ENCODE results near the gene RASSF1. TPM values are rescaled to one million over a fixed set of nuclear protein-coding genes. Genes with fewer than 3 reads are reported as not detected.

The RASSF1 gene, protein sequence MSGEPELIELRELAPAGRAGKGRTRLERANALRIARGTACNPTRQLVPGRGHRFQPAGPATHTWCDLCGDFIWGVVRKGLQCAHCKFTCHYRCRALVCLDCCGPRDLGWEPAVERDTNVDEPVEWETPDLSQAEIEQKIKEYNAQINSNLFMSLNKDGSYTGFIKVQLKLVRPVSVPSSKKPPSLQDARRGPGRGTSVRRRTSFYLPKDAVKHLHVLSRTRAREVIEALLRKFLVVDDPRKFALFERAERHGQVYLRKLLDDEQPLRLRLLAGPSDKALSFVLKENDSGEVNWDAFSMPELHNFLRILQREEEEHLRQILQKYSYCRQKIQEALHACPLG
- 10 to 100 TPM; 16.7 to 22.7 (median 21.2) TPM for polyA plus RNA-seq (ENCODE audit: insufficient read length in 4 of 4)

DNA sequence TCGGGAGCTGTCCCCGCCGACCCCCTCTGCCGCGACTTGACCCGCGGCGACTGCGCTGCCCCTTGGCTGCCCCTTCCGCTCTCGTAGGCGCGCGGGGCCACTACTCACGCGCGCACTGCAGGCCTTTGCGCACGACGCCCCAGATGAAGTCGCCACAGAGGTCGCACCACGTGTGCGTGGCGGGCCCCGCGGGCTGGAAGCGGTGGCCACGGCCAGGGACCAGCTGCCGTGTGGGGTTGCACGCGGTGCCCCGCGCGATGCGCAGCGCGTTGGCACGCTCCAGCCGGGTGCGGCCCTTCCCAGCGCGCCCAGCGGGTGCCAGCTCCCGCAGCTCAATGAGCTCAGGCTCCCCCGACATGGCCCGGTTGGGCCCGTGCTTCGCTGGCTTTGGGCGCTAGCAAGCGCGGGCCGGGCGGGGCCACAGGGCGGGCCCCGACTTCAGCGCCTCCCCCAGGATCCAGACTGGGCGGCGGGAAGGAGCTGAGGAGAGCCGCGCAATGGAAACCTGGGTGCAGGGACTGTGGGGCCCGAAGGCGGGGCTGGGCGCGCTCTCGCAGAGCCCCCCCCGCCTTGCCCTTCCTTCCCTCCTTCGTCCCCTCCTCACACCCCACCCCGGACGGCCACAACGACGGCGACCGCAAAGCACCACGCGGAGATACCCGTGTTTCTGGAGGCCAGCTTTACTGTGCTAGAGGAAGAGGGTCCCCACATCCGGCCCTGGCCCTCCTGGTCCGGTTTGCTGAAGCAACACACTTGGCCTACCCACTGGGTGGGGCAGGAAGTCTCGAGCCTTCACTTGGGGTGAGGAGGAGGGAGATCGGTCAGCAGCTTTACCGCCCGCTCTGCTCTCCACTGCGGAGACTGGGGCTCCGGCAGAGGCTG lies at the start of gene RASSF1:
Gene RASSF1, minus strand, starts transcription at position 389 of the 882 bp plus-strand sequence. Its CDS starts 31 bp downstream, at position 358.
- no peak for DNase-seq (ENCODE audit: low read depth in 4 of 4, low spot score in 2 of 4)

DNA sequence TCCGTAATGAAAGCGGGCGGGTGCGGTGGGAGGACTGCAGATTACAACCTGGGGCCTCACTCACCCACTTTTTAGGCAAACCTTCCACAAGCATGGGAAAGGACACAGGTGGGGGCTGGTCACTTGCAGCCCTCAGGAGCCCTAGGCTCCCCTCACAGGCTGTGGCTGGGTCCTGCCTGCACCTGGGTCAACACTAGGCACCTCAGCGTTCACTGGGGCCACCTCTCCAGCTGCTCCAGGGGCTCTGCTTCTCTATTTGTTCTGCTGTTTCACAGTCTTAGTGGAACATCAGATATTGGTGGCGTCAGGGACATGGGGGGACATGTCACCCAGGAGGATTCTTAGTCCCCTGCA lies 48.8 kb upstream of the RASSF1 start:
- no peak for DNase-seq (ENCODE audit: low read depth in 4 of 4, low spot score in 2 of 4)

DNA sequence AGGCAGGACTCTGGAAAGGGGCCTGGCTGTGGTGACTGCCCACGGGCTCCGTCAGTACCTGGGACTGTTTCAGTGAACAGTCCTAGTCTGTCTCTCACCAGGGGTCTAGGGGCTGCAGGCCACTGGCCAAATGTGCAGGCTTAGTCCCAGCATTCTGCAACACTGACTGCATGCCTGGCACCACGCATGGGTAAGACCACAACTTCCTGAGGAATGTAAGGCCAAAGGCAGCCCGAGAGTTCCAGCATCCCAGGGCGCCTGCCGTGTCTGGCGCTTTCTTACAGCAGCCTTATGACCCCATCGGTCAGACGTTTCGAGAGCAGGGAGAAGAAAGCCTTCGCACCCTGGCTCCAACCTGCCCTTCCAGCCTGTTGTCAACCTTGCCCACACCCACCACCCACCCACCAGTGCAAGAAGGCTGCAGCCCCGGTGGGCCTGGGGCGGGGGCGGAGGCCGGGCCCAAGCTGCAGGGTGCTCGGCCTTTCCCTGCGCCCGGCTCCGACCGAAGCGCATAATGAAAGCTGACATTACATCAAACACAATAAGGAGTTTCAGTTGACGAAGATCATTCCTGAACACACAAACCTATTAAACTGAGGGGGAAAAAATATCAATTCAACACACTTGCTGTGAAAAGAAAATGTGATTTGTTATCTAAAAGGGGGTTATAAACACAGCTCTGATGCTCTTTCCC lies 48.2 kb upstream of the RASSF1 start:
- no peak for DNase-seq (ENCODE audit: low read depth in 4 of 4, low spot score in 2 of 4)

DNA sequence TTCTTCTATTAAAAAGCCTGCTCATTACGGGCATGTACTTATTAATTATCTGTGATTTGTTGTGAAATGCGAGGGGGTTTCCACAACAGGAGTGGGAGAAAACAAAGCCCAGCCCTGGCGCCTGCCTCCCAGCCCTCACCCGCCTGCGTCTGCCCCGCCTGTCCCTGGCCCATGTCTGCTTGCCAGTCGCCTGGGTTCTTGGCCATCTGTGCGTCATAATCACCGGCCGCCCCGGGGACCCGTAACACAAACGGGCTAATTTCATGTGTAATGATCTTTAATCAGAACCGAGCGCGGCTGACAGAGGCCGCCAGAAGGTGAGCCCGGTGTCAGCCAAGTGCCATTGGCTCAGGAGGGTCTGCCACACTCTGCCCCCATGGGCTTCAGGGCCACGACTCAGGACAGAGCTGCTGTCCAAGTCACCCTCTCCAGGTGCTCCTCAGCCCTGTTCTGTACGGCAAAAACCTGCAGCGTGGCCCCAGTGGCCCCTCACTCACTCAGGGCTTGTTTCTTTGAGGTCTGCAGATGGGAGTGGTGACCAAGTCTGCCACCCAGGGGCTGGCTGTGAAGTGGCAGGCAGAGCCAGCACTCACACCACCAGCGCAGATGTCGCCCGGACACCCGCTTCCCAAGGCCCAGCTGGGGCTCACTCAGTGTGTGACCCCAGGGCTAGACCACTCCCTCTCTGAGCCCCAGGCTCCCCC lies 47.5 kb upstream of the RASSF1 start:
- no peak for DNase-seq (ENCODE audit: low read depth in 4 of 4, low spot score in 2 of 4)

DNA sequence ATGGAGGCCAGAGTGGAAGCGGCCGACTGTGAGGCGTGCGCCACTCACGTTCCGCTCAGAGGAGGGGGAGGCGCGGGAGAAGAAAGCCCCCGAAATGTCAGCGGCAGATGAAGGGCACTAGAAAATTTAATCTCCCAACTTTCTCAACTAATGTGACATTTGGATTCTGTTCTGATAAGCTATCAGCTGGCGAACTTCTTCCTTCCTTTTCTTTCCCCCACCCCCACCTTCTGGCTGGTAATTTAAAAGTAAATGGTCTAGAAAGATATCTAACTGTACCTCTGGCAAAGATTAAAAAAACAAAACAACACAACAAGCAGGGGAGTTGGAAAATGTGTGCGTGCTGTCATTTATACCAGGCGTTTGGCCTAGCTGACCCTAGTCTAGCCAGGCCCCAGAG lies 45.1 kb upstream of the RASSF1 start:
- no peak for DNase-seq (ENCODE audit: low read depth in 4 of 4, low spot score in 2 of 4)

DNA sequence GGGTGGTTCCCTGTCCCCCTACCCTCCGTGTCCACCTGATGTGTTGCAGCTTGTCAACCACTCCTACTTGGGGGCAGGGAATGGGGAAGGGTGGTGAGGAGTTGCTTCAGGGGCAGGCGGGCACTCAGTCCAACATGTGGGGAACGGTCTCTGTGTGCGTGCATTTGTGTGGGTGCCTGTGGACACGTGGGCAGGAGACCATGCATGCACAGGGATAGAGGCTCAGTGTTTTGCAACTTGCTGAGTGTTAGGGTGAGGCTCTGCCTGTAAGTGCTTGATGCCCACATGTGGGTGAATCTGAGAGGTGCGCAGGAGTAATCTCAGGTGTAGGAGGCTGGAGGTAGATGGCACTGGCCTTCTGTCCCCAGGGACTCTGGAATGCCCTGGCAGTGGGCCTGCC lies 43.1 kb upstream of the RASSF1 start:
- DNase-seq (ENCODE audit: low read depth in 4 of 4, low spot score in 2 of 4) = no peak

DNA sequence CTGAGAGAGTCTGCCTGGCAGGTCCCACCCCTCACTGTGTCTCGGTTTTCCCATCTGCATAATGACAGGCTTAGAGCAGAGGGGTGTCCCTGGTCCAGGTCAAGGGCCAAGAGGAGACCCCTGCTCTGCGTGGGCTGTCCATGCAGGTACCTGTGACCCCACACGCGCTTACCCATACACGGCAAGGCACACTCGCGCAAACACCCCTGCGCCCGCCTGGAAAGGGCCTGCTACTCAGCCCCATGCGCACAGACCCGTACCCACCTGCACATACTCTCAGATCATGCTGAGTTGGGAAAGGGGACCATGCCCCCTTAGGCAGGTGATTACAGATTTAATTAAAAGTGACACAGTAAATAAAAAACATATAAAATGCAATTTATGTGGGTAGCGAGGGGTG lies 42.1 kb upstream of the RASSF1 start:
- DNase-seq (ENCODE audit: low read depth in 4 of 4, low spot score in 2 of 4) = no peak

DNA sequence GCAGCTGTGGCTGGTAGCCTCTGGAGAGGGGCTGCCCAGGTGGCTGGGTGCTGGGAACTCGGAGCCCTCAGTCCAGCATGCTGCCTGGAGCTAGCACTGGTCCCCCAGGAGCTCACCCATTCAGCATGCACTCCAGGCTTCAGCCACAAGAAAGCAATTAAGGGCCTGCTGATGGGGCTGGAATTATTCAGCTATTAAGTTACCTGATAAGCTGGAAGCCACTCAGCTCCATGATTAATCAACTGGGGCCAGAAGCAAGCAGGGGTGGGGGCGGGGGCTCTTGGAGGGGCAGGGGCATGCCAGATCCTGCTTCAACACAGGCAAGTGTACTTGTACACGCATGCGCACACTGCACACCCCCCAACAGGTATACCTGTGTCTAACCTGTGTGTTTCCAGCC lies 40.7 kb upstream of the RASSF1 start:
- DNase-seq (ENCODE audit: low read depth in 4 of 4, low spot score in 2 of 4) = no peak

DNA sequence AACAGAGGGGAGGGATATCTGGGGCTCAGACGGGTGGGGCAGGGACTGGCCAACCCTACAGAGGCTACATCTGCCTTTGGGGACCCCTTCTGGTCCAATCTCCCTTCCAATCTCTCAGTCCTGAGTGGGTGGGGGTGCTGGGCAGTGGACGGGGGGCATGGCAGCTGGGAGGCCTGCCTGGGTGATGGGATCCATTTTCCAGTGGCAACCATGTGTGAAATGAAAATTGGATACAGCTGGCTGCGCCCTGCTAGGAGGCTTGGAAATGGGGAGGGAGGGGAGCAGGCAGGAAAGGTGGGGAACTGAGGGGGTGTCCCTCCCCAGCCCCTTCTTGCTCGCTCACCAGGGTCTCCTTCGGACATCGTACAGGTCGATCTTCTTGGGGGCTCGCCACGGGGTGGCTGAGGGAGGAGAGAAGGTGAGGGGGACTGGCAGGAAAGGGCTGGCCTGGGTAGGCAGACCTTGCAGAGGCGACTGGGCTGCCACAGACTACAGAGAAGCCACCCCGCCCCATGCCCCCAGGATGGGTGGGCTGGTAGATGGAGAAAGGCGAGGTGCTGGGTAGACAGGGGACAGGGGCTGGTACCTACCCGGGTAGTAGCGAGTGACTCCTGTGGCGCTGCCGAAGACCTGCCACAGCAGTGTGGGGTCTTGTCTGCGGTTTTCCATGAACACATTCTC lies 39.9 kb upstream of the RASSF1 start:
- no peak for DNase-seq (ENCODE audit: low read depth in 4 of 4, low spot score in 2 of 4)

DNA sequence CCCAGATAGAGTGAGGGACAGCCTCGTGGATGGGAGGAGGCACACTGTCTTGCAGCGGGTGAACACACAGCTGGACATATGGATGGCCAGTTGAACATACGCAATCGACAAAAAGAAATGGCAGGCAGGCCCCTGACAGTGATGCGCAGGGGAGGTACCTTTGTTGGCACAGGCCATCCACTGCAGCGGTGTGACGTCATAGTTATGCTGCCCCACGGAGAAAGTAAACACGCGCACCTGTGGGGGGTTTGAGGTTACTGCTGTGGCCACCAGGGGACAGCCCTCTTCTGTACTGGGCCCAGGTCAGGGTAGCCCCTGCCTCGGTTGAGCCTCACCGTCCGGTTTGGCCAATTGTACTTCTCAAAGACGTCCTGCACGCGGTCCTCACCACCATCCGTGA lies 38.1 kb upstream of the RASSF1 start:
- DNase-seq (ENCODE audit: low read depth in 4 of 4, low spot score in 2 of 4) = no peak

DNA sequence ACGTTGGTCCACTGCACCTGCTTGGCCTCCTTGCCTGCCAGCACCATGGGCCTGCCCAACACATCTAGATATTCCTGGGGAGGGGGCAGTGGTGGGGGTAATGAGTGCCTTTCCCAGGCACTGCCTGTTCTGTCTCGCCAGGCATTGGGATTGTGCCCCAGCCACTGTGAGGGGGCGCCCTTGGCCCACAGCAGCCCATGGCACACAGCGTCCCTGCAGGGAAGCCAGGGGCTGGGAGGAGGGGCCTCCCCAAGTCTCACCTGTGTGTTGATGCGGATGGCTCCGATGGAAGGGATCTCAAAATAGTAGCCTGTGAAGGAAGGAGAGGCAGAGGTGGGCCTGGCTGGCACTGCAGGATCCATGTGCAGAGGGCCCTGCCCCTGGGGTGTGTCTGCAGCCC lies 37.4 kb upstream of the RASSF1 start:
- DNase-seq (ENCODE audit: low read depth in 4 of 4, low spot score in 2 of 4) = no peak

DNA sequence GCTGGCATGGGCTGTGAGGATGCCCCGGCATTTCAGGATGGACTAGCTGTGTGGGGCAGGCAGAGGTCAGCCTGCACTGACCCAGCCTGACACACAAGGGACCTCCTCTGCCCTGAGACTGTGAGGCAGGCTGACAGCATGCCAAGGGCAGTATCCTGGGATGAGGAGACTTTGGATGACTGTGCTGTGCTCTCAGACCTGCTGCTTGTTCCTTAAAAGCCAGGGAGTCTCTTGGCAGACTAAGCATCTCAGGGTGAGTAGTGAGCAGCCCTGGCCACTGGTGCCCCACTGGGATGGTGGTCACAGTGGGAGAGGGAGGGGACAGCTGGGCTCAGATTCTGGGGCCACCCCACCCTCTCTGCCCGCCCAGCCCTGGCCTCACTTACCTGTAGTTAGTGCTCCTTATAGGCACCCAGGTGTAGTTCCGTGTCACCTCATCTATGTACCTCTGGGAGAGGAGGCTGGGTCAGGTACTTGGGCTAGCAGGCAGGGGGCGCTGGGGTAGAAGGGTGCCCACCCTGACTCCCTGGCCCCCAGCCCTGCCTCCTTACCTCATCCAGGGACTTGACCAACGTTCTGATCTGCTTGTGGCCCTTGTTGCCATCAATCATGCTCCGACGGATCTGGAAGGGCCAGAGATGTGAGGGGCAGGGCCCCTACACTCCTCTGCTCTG lies 34.8 kb upstream of the RASSF1 start:
- DNase-seq (ENCODE audit: low read depth in 4 of 4, low spot score in 2 of 4) = no peak

DNA sequence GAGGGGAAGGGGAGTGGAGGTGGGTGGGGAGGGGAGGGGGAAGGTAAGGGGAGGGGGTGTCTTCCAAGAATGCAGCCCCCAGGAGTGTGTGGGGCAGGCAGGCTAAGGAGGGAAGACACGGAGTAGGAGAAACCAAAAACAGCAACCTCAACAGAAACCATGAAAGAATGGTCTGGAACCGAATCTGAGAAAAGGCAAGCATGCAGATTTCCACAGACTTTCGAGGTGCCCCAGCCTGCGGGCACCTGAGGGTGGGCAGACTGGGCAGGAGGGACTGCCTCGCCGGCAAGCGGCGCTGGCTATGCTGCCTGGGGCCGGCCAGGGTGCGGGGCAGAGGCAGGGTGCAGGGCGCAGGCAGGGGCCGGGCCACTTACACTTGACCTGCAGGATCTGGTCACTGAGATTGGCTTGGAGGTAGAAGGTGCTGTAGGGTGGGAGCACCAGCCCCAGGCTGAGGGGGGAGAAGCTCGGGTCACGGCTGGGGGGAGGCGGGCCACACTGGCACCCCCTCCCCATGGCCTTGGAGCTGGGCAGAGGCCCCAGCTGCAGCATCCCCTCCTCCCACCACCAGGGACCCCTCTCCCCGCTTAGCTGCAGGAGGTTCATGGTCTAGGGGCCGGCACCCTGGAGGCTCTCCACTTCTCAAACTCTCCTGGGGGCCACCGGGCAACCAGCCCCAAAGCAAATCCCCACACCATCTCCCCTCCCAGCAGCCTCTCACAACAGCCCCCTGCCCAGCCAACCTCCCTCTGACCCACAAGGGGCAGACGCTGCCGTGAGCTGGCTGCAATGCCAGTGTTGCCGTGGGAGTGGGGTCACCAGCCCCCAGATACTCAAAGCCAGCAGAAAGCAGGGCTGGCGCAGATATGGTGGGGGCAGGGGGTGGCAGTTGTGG lies 34.0 kb upstream of the RASSF1 start:
- no peak for DNase-seq (ENCODE audit: low read depth in 4 of 4, low spot score in 2 of 4)

DNA sequence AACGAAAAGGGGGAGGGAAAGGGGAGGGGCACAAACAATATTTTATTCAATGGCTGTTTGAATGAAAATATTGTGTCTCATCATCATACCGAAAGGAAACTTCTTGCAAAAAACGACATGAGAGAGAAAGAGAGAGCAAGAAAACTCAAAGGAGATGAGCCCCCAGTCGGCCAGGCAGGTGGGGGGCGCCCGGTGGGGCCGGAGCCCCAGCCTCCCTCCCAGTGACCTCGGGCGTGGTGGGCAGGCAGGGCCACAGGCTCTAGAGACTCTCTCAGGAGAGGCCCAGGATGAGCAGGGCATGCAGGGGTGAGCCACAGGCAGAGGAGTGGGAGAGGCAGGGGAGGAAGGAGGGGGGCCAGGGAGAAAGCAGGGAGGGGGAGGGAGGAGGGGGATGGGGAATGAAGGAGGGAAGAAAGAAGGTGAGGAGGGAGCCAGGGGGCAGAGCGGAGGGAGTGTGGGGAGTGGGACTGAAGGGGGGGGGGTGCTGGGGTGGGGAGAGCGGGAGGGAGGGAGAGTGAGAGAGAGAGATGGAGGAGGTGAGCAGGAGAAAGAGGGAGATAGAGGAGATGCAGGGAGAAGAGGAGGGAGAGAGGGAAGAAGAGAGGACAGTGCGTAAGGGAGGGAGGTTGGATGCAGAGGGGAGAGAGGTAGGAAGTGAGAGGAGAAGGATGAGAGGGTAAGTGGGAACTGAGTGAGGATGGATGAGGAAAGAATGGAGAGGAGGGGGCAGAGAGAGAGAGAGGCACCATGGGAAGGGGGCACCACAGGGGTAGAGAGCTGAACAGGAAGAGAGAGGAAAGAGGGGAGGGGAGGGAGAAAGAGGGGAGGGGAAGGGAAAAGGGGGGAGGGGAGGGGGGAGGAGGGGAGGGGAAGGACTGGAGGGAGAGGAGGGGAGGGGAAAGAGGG lies 32.8 kb upstream of the RASSF1 start:
- DNase-seq (ENCODE audit: low read depth in 4 of 4, low spot score in 2 of 4) = no peak

DNA sequence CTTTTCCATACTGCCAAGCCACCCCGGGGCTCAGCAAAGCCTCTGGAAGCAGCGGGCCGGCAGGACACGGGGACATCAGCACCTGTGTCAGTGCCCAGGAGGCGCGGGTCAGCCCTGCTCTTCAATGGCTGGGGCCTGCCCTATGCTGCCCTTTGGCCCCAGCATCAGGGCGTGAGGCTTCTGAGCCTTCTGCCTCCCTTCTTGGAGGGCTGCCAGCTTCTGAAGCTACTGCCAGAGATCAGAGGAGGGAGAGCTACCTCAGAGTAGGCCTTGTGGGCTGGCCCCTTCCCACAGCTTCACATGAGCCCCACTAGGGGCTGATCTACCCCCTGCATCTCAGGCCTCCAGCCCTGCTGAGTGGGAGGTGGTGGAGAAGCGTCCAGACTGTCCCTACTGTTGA lies 31.7 kb upstream of the RASSF1 start:
- no peak for DNase-seq (ENCODE audit: low read depth in 4 of 4, low spot score in 2 of 4)

DNA sequence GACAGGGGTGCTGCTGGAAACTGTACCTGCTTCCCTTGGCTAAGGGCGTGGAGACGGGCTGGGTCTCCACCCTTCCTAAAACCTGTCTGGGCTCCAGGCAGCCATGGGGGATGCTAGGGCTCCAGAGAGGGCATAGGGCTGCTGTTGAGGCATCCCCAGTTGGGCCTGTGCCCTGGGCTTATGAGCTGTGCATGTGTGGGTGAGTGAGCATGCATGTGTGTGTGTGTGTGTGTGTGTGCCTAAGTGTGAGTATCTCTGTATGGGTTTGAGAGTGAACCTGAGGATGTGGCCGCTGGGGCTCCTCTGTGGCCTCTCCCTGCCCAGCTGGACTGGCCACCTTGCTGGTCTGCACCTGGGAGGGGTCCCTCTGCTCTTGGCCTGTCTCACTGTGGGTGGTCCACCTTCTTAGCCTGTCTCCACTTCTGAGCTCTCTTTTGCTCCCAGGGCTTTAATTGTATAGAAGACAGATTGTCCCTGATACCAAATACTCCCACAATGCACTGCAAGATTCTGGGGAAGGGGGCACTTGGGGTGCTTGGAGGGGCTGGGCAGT lies 30.6 kb upstream of the RASSF1 start:
- no peak for DNase-seq (ENCODE audit: low read depth in 4 of 4, low spot score in 2 of 4)

DNA sequence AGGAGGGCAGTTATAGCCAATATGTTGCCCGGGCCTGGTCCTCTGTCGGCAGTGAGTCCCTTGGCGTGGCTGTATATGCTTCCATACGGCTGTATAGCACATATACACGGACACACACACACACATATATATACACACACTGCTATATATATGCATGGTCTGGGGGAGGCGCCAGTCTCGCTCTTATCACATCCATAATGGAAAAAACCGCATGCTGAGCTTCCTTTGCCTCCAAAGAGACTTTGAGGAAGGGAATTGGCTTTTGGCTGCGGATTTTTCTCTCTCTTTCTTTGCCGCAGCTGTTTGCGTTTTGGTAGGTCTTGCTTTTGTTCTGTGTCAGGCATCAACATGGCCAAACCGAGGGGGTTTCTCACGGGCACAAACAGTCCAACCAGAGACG lies 30.0 kb upstream of the RASSF1 start:
- no peak for DNase-seq (ENCODE audit: low read depth in 4 of 4, low spot score in 2 of 4)
